A549 (cell line): ENCODE measurements around the gene SCARB1.

Experiments used
- BHLHE40 ChIP-seq: IDR thresholded peaks from 2 replicates; pipeline ENCODE4 v1.6.1; 2012; ENCODE audit warnings: low read depth, low read length, inconsistent platforms
- CTCF ChIP-seq: fragments of >200 bp; sonication (Bioruptor Twin); formaldehyde crosslinking; IDR thresholded peaks from 3 replicates; pipeline ENCODE4 v1.5.1; 2016
- EP300 ChIP-seq, 2 experiments: fragments of >200 bp; sonication (Bioruptor Twin); formaldehyde crosslinking; IDR thresholded peaks; 2 replicates in 1 of 2; 3 replicates in 1 of 2; pipeline ENCODE4 v1.6.1; 2016 to 2017
- FOSL2 ChIP-seq, 2 experiments: fragments of 450-650 bp in 1 of 2; fragments of >200 bp in 1 of 2; sonication (Bioruptor Twin) in 1 of 2; formaldehyde crosslinking; IDR thresholded peaks; 2 replicates each; pipeline versions ENCODE4 v1.5.0 to v1.6.1; 2016 to 2020; ENCODE audit warnings: mild to moderate bottlenecking in 1 of 2, moderate library complexity in 1 of 2
- MAFK ChIP-seq: fragments of 450-650 bp; IDR thresholded peaks from 2 replicates; pipeline ENCODE4 v1.6.1; 2014; ENCODE audit not compliant: partially characterized antibody
- MAX ChIP-seq: IDR thresholded peaks from 2 replicates; pipeline ENCODE4 v1.6.1; 2012
- RAD21 ChIP-seq, 2 experiments: fragments of >200 bp in 1 of 2; sonication (Bioruptor Twin) in 1 of 2; formaldehyde crosslinking in 1 of 2; IDR thresholded peaks in 1 of 2; conservative IDR thresholded peaks in 1 of 2; 2 replicates in 1 of 2; 3 replicates in 1 of 2; pipeline ENCODE4 v1.6.1; 2012 to 2018; ENCODE audit warnings: inconsistent platforms in 1 of 2

- no peak for TF ChIP-seq EP300 (IDR thresholded peaks at IDR 0.05)
- no peak for TF ChIP-seq RAD21 (conservative IDR thresholded peaks at IDR 0.05 in 1 of 2, IDR thresholded peaks at IDR 0.05 in 1 of 2)
- no peak for TF ChIP-seq CTCF
- no peak for TF ChIP-seq FOSL2 (IDR thresholded peaks at IDR 0.05)
- no peak for TF ChIP-seq FOSL2 (CRISPR knock-in tag; IDR thresholded peaks at IDR 0.05)
- TF ChIP-seq MAX = no peak
- TF ChIP-seq MAFK = no peak
- TF ChIP-seq BHLHE40 = no peak
Observed at GRCh38 chr12:124784871-124785572, 78.6 kb downstream of the SCARB1 start.
